ENCODE measurements around the gene P2RY6. TPM values are rescaled to one million over a fixed set of nuclear protein-coding genes. Genes with fewer than 3 reads are reported as not detected.
A peak's percentile ranks its signal among the peaks of the same experiment; 100 is the strongest.

P2RY6 gene
- polyA plus RNA-seq, 1 donor (not counting 4 experiments of a cell fraction or from before 2014, with no cell fraction given): 0.04 TPM

GRCh38 chr11:73283276-73284000 lies 11.3 kb downstream of the P2RY6 start:
- Histone ChIP-seq H4K20me1 (ENCODE audit: control insufficient read depth, extremely low read depth, insufficient read depth, low read length) (no peaks in the 10 kb centered on the region), H3K9me3 (ENCODE audit: control insufficient read depth, low read depth, low read length) (no peaks in the 10 kb centered on the region), H3K4me2 (ENCODE audit: control insufficient read depth, extremely low read depth, insufficient read depth, low read depth, low read length) (no peak overlapping the region), H3K36me3 (ENCODE audit: control insufficient read depth in 2 of 2, extremely low read depth in 1 of 2, insufficient read depth in 2 of 2, low read length in 2 of 2) (no peaks in the 10 kb centered on the region), H3K9ac (ENCODE audit: control insufficient read depth, extremely low read depth, insufficient read depth, low read length) (no peak overlapping the region), H2AFZ (ENCODE audit: control insufficient read depth, low read length) (no peak overlapping the region), H3K4me1 (ENCODE audit: control insufficient read depth, extremely low read depth, insufficient read depth, low read length) (peaks cover 3% of the 10 kb centered on the region), H3K79me2 (ENCODE audit: control insufficient read depth, insufficient read depth, low read length) (no peaks in the 10 kb centered on the region), H3K27me3 (ENCODE audit: control insufficient read depth, extremely low read depth, insufficient read depth, low read length) (no peaks in the 10 kb centered on the region), H3K4me3 (ENCODE audit: control insufficient read depth in 2 of 3, extremely low read depth in 1 of 3, insufficient read depth in 2 of 3, low read depth in 1 of 3, low read length in 3 of 3) (no peak overlapping the region), H3K27ac (ENCODE audit: control insufficient read depth, insufficient read depth, low read length) (no peak overlapping the region), H3K9me1 (ENCODE audit: control insufficient read depth, extremely low read depth, insufficient read depth, low read length) (no peaks in the 10 kb centered on the region)
- no peak for DNase-seq (ENCODE audit: low read depth, low spot score)
- dilution Hi-C loops (cut with MboI; ENCODE audit: extremely low pct_ligation_motif_present, low sequenced_read_pairs): no loop called here
- peak; percentile 23 for FAIRE-seq
- TF ChIP-seq CTCF (optimal IDR thresholded peaks at IDR 0.05 in 1 of 3, IDR thresholded peaks at IDR 0.05 in 1 of 3, conservative IDR thresholded peaks at IDR 0.05 in 1 of 3; ENCODE audit: extremely low read depth in 1 of 3, insufficient read depth in 2 of 3, low read length in 3 of 3): no peak
- TF ChIP-seq EZH2 (IDR thresholded peaks at IDR 0.05; ENCODE audit: low read length): no peak

- DNase-seq (ENCODE audit: low read depth, low spot score): no peak
Observed at GRCh38 chr11:73284106-73284505, 12.0 kb downstream of the P2RY6 start.

More at GRCh38 chr11:73284106-73284505, 12.0 kb downstream of the P2RY6 start:
- no peak for TF ChIP-seq CTCF (optimal IDR thresholded peaks at IDR 0.05 in 1 of 3, IDR thresholded peaks at IDR 0.05 in 1 of 3, conservative IDR thresholded peaks at IDR 0.05 in 1 of 3; ENCODE audit: extremely low read depth in 1 of 3, insufficient read depth in 2 of 3, low read length in 3 of 3)
- Histone ChIP-seq H3K36me3 (ENCODE audit: control insufficient read depth in 2 of 2, extremely low read depth in 1 of 2, insufficient read depth in 2 of 2, low read length in 2 of 2) (no peaks in the 10 kb centered on the region), H3K79me2 (ENCODE audit: control insufficient read depth, insufficient read depth, low read length) (no peaks in the 10 kb centered on the region), H3K4me1 (ENCODE audit: control insufficient read depth, extremely low read depth, insufficient read depth, low read length) (peaks cover 9% of the 10 kb centered on the region), H3K4me2 (ENCODE audit: control insufficient read depth, extremely low read depth, insufficient read depth, low read depth, low read length) (no peak overlapping the region), H4K20me1 (ENCODE audit: control insufficient read depth, extremely low read depth, insufficient read depth, low read length) (no peaks in the 10 kb centered on the region), H3K9ac (ENCODE audit: control insufficient read depth, extremely low read depth, insufficient read depth, low read length) (no peak overlapping the region), H3K27me3 (ENCODE audit: control insufficient read depth, extremely low read depth, insufficient read depth, low read length) (no peaks in the 10 kb centered on the region), H3K9me1 (ENCODE audit: control insufficient read depth, extremely low read depth, insufficient read depth, low read length) (no peaks in the 10 kb centered on the region), H2AFZ (ENCODE audit: control insufficient read depth, low read length) (no peak overlapping the region), H3K27ac (ENCODE audit: control insufficient read depth, insufficient read depth, low read length) (no peak overlapping the region), H3K9me3 (ENCODE audit: control insufficient read depth, low read depth, low read length) (no peaks in the 10 kb centered on the region), H3K4me3 (ENCODE audit: control insufficient read depth in 2 of 3, extremely low read depth in 1 of 3, insufficient read depth in 2 of 3, low read depth in 1 of 3, low read length in 3 of 3) (no peak overlapping the region)
- dilution Hi-C loops (cut with MboI; ENCODE audit: extremely low pct_ligation_motif_present, low sequenced_read_pairs): no loop called here
- no peak for FAIRE-seq

All from keratinocyte (primary cell).